Esophagus squamous epithelium (tissue), 5 donors: Measurements from ENCODE around the gene HK2. TPM values are rescaled to one million over a fixed set of nuclear protein-coding genes. Genes with fewer than 3 reads are reported as not detected.

ENCODE experiments used
- DNase-seq: peaks from one replicate; lab custom pipeline; 2025; lab: John Stamatoyannopoulos, UW
- H3K27ac ChIP-seq, 4 donors: fragments of 200-600 bp; sonication (generic); one replicate each; pipeline ENCODE4 v1.5.1; 2016 to 2019; ENCODE audit warnings: mild to moderate bottlenecking in 1 of 4
- H3K27me3 ChIP-seq, 4 donors: fragments of 200-600 bp; sonication (generic); 1 replicate in 3 of 4; 2 replicates in 1 of 4; pipeline versions ENCODE4 v1.5.1 to v1.6.0; 2017 to 2021; ENCODE audit warnings: antibody characterized with exemption in 1 of 4
- H3K36me3 ChIP-seq, 3 donors: fragments of 200-600 bp; sonication (generic); one replicate each; pipeline ENCODE4 v1.5.1; 2016 to 2019
- H3K4me1 ChIP-seq, 3 donors: fragments of 200-600 bp; sonication (generic); one replicate each; pipeline ENCODE4 v1.5.1; 2017 to 2019
- H3K4me3 ChIP-seq, 4 donors: fragments of 200-600 bp; sonication (generic); 1 replicate in 3 of 4; 2 replicates in 1 of 4; pipeline ENCODE4 v1.5.1; 2016 to 2019; ENCODE audit warnings: mild to moderate bottlenecking in 2 of 4, moderate library complexity in 1 of 4
- H3K9me3 ChIP-seq, 3 donors: fragments of 200-600 bp; sonication (generic); one replicate each; pipeline ENCODE4 v1.5.1; 2016 to 2019
- POLR2A ChIP-seq, 4 donors: fragments of 450-650 bp; IDR thresholded peaks; one replicate each; pipeline ENCODE4 v1.6.1; 2017; ENCODE audit warnings: antibody characterized with exemption in 4 of 4, mild to moderate bottlenecking in 4 of 4, moderate library complexity in 3 of 4
- WGBS, 2 donors: methylation state at CpG; one replicate each; pipeline ENCODE4 v1.1.5; 2018; 5-methylcytosine and 5-hydroxymethylcytosine counted together
- intact Hi-C: fragments of 100-400 bp; cut with DNase I; formaldehyde crosslinking; loops from one replicate; pipeline ENCODE4 v1.15.0; 2022
- total RNA-seq, 4 donors: library from RNA; depleted of rRNA; stranded (reverse); fragments of >200 nt; gene quantifications; one replicate each; pipeline ENCODE4 v1.1.0, GENCODE V29; 2016
- TF ChIP-seq, protein P1 (sequence below), 6 experiments: fragments of 450-650 bp in 4 of 6; fragments of 200-600 bp in 2 of 6; sonication (generic) in 2 of 6; IDR thresholded peaks; one replicate each; pipeline ENCODE4 v1.5.1; 2016 to 2019; ENCODE audit warnings: antibody characterized with exemption in 6 of 6, mild to moderate bottlenecking in 4 of 6, moderate library complexity in 4 of 6
- donor health status: DM: yes; HTN: yes; CAD: no.

HK2 gene
- total RNA-seq, 4 donors from 2014 or later, result 11.2 to 45.4 (median 25.1) TPM

DNA sequence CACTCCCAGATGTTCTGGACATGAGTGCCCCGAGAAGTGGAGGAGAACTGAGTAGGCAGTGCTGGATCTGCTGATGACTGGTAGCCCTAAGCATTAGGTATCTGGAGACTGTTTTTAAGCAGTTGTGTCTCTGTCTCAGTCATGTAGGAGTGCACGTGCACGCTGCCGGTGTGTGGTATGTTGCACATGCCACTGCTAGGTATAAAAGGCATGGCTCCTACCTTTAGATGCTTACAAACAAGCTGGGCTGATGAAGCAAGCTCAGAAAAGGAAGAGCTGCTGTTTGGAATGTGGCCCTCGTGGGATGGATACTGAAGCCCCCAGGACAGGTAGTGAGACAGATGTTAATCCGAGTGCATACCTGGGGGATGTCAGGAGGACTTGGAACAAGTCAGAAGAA lies 49.1 kb downstream of the HK2 start:
- Histone ChIP-seq H3K27ac (no peak overlapping the region), H3K27me3 (no peaks in the 10 kb centered on the region), H3K4me3 (no peak overlapping the region), H3K9me3 (no peaks in the 10 kb centered on the region), H3K4me1 (peaks cover 0 to 3% (median 0%) of the 10 kb centered on the region in 3 donors), H3K36me3 (peaks cover 0 to 99% (median 15%) of the 10 kb centered on the region in 3 donors)
- intact Hi-C loops, result no loop called here
- DNase-seq, result no peak
- TF ChIP-seq, protein P1, sequence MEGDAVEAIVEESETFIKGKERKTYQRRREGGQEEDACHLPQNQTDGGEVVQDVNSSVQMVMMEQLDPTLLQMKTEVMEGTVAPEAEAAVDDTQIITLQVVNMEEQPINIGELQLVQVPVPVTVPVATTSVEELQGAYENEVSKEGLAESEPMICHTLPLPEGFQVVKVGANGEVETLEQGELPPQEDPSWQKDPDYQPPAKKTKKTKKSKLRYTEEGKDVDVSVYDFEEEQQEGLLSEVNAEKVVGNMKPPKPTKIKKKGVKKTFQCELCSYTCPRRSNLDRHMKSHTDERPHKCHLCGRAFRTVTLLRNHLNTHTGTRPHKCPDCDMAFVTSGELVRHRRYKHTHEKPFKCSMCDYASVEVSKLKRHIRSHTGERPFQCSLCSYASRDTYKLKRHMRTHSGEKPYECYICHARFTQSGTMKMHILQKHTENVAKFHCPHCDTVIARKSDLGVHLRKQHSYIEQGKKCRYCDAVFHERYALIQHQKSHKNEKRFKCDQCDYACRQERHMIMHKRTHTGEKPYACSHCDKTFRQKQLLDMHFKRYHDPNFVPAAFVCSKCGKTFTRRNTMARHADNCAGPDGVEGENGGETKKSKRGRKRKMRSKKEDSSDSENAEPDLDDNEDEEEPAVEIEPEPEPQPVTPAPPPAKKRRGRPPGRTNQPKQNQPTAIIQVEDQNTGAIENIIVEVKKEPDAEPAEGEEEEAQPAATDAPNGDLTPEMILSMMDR (IDR thresholded peaks at IDR 0.05), result no peak
- TF ChIP-seq POLR2A (IDR thresholded peaks at IDR 0.05), result no peak
- WGBS, 2 donors, result 87 to 100% methylated on average over 5 to 6 of the region's 6 CpGs

DNA sequence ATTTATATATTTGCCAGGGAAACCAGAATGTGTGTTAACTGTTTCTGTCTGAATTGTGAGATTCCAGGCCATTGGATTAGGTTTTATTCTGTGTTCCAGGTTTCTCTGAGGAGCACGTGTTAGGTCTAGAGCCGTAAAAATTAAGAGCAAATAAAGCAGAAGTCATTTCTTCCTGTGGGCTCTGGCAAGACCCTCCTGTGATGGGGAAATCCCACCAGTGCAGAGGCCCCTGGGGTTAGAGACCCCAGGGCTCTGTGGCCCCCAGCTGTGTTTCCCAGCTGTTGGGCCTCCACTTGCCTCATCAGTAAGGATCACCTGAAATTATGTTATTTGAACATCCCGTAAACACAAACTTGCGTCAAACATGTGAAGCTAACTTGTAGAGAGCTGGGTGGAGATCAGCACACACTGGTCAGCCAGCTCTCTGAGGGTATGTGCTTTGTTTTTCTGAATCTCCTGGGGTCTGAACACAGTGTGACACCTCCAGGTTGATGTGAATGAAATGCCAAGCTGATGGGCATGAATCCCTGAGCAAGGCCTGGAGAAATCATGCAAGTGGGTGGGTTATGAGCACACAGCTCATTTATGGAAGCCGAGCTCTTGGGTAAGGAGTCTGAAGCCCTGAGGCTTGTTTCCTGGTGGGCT lies 50.3 kb downstream of the HK2 start:
- no peak for DNase-seq
- Histone ChIP-seq H3K4me1 (peaks cover 0 to 3% (median 0%) of the 10 kb centered on the region in 3 donors), H3K4me3 (no peak overlapping the region), H3K27ac (no peak overlapping the region), H3K27me3 (no peaks in the 10 kb centered on the region), H3K9me3 (no peaks in the 10 kb centered on the region), H3K36me3 (peaks cover 0 to 99% (median 7%) of the 10 kb centered on the region in 3 donors)
- intact Hi-C loops, result no loop called here
- TF ChIP-seq, protein P1 (IDR thresholded peaks at IDR 0.05), result no peak
- no peak for TF ChIP-seq POLR2A (IDR thresholded peaks at IDR 0.05)
- 69 to 93% methylated on average over 3 to 4 of the region's 5 CpGs for WGBS, 2 donors

DNA sequence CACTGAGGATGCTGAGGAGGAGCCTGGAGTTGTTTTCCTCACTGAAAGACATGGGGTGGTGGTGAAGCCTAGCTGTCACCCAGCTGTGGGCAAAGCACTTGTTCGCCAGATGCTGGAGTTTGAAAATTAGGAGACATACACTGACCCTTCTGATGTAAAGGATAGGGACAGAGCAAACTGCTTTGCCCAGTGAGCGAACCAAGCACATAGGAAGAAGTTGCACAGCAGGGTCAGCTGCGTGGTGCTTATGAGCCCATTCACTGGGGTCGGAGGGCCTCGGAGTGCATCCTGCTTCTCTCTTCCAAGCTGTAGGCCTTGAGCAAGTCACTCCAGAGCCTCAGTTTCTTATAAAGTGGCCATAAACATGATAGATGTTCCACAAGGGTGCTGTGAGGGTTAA lies 50.9 kb downstream of the HK2 start:
- Histone ChIP-seq H3K36me3 (peaks cover 0 to 99% (median 7%) of the 10 kb centered on the region in 3 donors), H3K4me1 (peaks cover 0 to 3% (median 0%) of the 10 kb centered on the region in 3 donors), H3K4me3 (no peak overlapping the region), H3K27me3 (no peaks in the 10 kb centered on the region), H3K9me3 (no peaks in the 10 kb centered on the region), H3K27ac (no peak overlapping the region)
- intact Hi-C loops, result no loop called here
- WGBS, 2 donors, result 94 to 96% methylated on average over 4 of the region's 5 CpGs
- TF ChIP-seq, protein P1 (IDR thresholded peaks at IDR 0.05), result no peak
- no peak for TF ChIP-seq POLR2A (IDR thresholded peaks at IDR 0.05)
- DNase-seq, result no peak

DNA sequence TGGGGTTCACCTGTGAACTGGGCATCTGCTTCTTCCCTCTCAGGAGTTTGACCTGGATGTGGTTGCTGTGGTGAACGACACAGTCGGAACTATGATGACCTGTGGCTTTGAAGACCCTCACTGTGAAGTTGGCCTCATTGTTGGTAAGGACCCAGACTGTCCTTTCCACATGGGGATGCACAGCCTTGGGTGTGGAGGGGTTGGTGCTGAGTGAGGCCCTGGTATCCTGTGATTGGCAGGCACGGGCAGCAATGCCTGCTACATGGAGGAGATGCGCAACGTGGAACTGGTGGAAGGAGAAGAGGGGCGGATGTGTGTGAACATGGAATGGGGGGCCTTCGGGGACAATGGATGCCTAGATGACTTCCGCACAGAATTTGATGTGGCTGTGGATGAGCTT lies 52.3 kb downstream of the HK2 start:
- H3K9me3 ChIP-seq, result no peaks in the 10 kb centered on the region
- intact Hi-C loops, result no loop called here
- H3K27me3 ChIP-seq, result no peaks in the 10 kb centered on the region
- no peak for TF ChIP-seq POLR2A (IDR thresholded peaks at IDR 0.05)
- peaks cover 0 to 3% (median 0%) of the 10 kb centered on the region in 3 donors for H3K4me1 ChIP-seq
- no peak overlapping the region for H3K27ac ChIP-seq
- WGBS, 2 donors, result 90% methylated on average over 3 to 8 of the region's 8 CpGs
- H3K4me3 ChIP-seq, result no peak overlapping the region
- H3K36me3 ChIP-seq, result peaks cover 0 to 99% (median 7%) of the 10 kb centered on the region in 3 donors
- no peak for DNase-seq

DNA sequence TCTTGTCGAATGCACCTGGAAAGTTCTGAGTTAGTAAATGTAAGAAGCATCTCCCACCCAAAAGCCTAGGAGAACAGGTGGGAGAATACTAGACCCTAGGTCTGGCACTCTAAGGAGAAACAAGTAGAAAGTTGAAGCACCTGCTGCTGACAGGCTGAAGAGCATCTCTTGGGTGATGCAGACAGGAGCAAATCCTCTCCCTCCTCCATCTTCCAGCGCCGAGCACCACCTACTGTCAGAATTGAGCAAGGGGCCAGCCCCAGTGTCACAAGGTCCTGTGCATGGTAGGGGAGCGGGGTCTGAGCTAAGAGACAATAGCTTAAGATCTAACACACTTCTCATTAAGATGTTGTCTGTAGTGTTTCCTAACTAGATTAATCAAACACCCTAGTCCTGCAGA lies 52.9 kb downstream of the HK2 start:
- intact Hi-C loops, result no loop called here
- Histone ChIP-seq H3K9me3 (no peaks in the 10 kb centered on the region), H3K27ac (no peak overlapping the region), H3K27me3 (no peaks in the 10 kb centered on the region), H3K36me3 (peaks cover 0 to 96% (median 1%) of the 10 kb centered on the region in 3 donors), H3K4me1 (peaks cover 0 to 3% (median 0%) of the 10 kb centered on the region in 3 donors), H3K4me3 (no peak overlapping the region)
- no peak for DNase-seq
- TF ChIP-seq, protein P1 (IDR thresholded peaks at IDR 0.05), result no peak
- no peak for TF ChIP-seq POLR2A (IDR thresholded peaks at IDR 0.05)
- 80 to 93% methylated on average over 3 to 4 of the region's 4 CpGs for WGBS, 2 donors
